Measurements from ENCODE around the gene SLC13A2.

DNA sequence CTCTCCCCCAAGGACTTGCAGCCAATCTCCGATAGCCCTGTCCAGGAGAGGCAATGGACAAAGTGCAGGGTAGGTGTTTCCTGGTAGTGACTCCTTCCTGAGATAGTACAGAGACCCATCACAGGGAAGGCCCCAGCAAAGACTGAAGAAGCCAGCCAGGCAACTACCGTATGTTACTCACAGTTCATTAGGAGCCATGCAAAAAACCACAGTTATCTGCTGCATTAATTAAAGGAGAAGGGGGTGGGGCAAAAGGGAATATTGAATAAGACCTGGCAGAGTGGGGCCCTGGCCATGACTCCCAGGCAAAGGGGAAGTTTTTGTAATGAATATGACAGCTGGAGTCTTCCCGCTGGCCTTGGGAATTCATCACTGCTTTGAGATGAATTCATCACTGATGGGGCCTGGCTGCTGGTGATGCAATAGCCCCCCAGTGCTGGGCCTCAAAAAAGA is 2.5 kb upstream of the SLC13A2 start:
- TF ChIP-seq, protein P1, sequence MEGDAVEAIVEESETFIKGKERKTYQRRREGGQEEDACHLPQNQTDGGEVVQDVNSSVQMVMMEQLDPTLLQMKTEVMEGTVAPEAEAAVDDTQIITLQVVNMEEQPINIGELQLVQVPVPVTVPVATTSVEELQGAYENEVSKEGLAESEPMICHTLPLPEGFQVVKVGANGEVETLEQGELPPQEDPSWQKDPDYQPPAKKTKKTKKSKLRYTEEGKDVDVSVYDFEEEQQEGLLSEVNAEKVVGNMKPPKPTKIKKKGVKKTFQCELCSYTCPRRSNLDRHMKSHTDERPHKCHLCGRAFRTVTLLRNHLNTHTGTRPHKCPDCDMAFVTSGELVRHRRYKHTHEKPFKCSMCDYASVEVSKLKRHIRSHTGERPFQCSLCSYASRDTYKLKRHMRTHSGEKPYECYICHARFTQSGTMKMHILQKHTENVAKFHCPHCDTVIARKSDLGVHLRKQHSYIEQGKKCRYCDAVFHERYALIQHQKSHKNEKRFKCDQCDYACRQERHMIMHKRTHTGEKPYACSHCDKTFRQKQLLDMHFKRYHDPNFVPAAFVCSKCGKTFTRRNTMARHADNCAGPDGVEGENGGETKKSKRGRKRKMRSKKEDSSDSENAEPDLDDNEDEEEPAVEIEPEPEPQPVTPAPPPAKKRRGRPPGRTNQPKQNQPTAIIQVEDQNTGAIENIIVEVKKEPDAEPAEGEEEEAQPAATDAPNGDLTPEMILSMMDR (IDR thresholded peaks at IDR 0.05): no peak
- no peak for TF ChIP-seq POLR2A (IDR thresholded peaks at IDR 0.05)

Data from testis (tissue), 2 donors.